Fibroblast of lung (primary cell): ENCODE measurements around the gene CELSR2. TPM values are rescaled to one million over a fixed set of nuclear protein-coding genes. Genes with fewer than 3 reads are reported as not detected.

Experiments used
- DNase-seq, 2 donors: peaks; one replicate each; pipeline versions ENCODE4 v3.0.0 to v3.0.0-alpha.2; 2010; ENCODE audit warnings: low read depth in 2 of 2
- H2AFZ ChIP-seq: 2 replicates; pipeline ENCODE4 v1.5.1; 2012; ENCODE audit warnings: low read length, control low read depth, inconsistent platforms
- H3K27ac ChIP-seq: 2 replicates; pipeline ENCODE4 v1.5.1; 2011; ENCODE audit warnings: low read length, control low read depth; ENCODE audit not compliant: insufficient read depth
- H3K27me3 ChIP-seq: 2 replicates; pipeline ENCODE4 v1.5.1; 2011; ENCODE audit warnings: mild to moderate bottlenecking, low read length; ENCODE audit not compliant: control insufficient read depth, insufficient read depth
- H3K36me3 ChIP-seq: 2 replicates; pipeline ENCODE4 v1.5.1; 2011; ENCODE audit warnings: low read length; ENCODE audit not compliant: control insufficient read depth, insufficient read depth
- H3K4me1 ChIP-seq: 2 replicates; pipeline ENCODE4 v1.5.1; 2011; ENCODE audit warnings: low read length; ENCODE audit not compliant: control insufficient read depth, insufficient read depth; ENCODE audit errors: extremely low read depth
- H3K4me2 ChIP-seq: 2 replicates; pipeline ENCODE4 v1.5.1; 2011; ENCODE audit warnings: low read length, control low read depth; ENCODE audit not compliant: insufficient read depth; ENCODE audit errors: extremely low read depth
- H3K4me3 ChIP-seq, 4 experiments: fragments of 200-600 bp in 1 of 4; sonication (generic) in 1 of 4; replicated peaks in 1 of 4; 2 replicates each; pipeline ENCODE4 v1.5.1; 2011 to 2016; ENCODE audit warnings: low read length in 4 of 4, low read depth in 3 of 4, mild to moderate bottlenecking in 3 of 4, control low read depth in 2 of 4, inconsistent platforms in 1 of 4, mixed read lengths in 1 of 4; ENCODE audit not compliant: insufficient read depth in 1 of 4; ENCODE audit errors: control extremely low read depth in 1 of 4
- H3K79me2 ChIP-seq: 2 replicates; pipeline ENCODE4 v1.5.1; 2012; ENCODE audit warnings: mild to moderate bottlenecking, low read length, inconsistent platforms; ENCODE audit not compliant: control insufficient read depth, insufficient read depth
- H3K9ac ChIP-seq: 2 replicates; pipeline ENCODE4 v1.5.1; 2011; ENCODE audit warnings: mild to moderate bottlenecking, low read length, control low read depth; ENCODE audit not compliant: insufficient read depth
- H3K9me3 ChIP-seq: 2 replicates; pipeline ENCODE4 v1.5.1; 2012; ENCODE audit warnings: low read depth, low read length; ENCODE audit not compliant: control insufficient read depth, insufficient read depth
- H4K20me1 ChIP-seq: 2 replicates; pipeline ENCODE4 v1.5.1; 2011; ENCODE audit warnings: low read length; ENCODE audit not compliant: control insufficient read depth, insufficient read depth; ENCODE audit errors: extremely low read depth
- CTCF ChIP-seq, 2 donors: IDR thresholded peaks in 1 of 2; conservative IDR thresholded peaks in 1 of 2; 1 replicate in 1 of 2; 2 replicates in 1 of 2; pipeline ENCODE4 v1.5.1; 2011 to 2012; ENCODE audit warnings: low read length in 2 of 2, control low read depth in 1 of 2, inconsistent platforms in 1 of 2, low read depth in 1 of 2, mild to moderate bottlenecking in 1 of 2
- EZH2 ChIP-seq: IDR thresholded peaks from 2 replicates; pipeline ENCODE4 v1.5.1; 2012; ENCODE audit warnings: low read length, control low read depth, mild to moderate bottlenecking; ENCODE audit errors: missing control alignments
- polyA plus RNA-seq, 2 donors: library from polyadenylated mRNA; depleted of rRNA in 1 of 2; stranded (reverse) in 1 of 2; unstranded in 1 of 2; fragments of >200 nt; gene quantifications; 2 replicates each; pipeline ENCODE4 v1.2.1, GENCODE V29; 2011 to 2012; ENCODE audit warnings: missing spikeins in 1 of 2
- total RNA-seq: library from RNA; depleted of rRNA; stranded (reverse); fragments of >200 nt; gene quantifications from 2 replicates; pipeline ENCODE4 v1.2.1, GENCODE V29; 2014

Gene CELSR2
- total and polyA plus RNA-seq, 2 donors (not counting 1 experiment from before 2014, with no cell fraction given), result 0.67 to 3.5 TPM

GRCh38 chr1:109243221-109243620, 6.1 kb upstream of the CELSR2 start:
- Histone ChIP-seq H3K27me3 (peaks cover 2% of the 10 kb centered on the region), H3K36me3 (peaks cover 10% of the 10 kb centered on the region), H3K4me2 (no peak overlapping the region), H4K20me1 (no peaks in the 10 kb centered on the region), H2AFZ (no peak overlapping the region), H3K4me1 (peaks cover 18% of the 10 kb centered on the region), H3K4me3 (no peak overlapping the region), H3K9ac (no peak overlapping the region), H3K9me3 (no peaks in the 10 kb centered on the region), H3K79me2 (no peaks in the 10 kb centered on the region), H3K27ac (no peak overlapping the region)
- no peak for TF ChIP-seq CTCF (conservative IDR thresholded peaks at IDR 0.05 in 1 of 2, IDR thresholded peaks at IDR 0.05 in 1 of 2; ENCODE audit: low read depth in 1 of 2, low read length in 2 of 2)
- no peak for DNase-seq

GRCh38 chr1:109243860-109244552, 5.3 kb upstream of the CELSR2 start:
- H3K27ac ChIP-seq, result no peak overlapping the region
- H2AFZ ChIP-seq, result no peak overlapping the region
- no peaks in the 10 kb centered on the region for H3K79me2 ChIP-seq
- no peak for TF ChIP-seq CTCF (conservative IDR thresholded peaks at IDR 0.05 in 1 of 2, IDR thresholded peaks at IDR 0.05 in 1 of 2; ENCODE audit: low read depth in 1 of 2, low read length in 2 of 2)
- no peak for TF ChIP-seq EZH2
- H3K4me1 ChIP-seq, result peaks cover 18% of the 10 kb centered on the region
- H3K4me2 ChIP-seq, result no peak overlapping the region
- no peak overlapping the region for H3K9ac ChIP-seq
- peaks cover 7% of the 10 kb centered on the region for H3K36me3 ChIP-seq
- H3K27me3 ChIP-seq, result peaks cover 2% of the 10 kb centered on the region
- no peaks in the 10 kb centered on the region for H3K9me3 ChIP-seq
- no peak overlapping the region for H3K4me3 ChIP-seq
- H4K20me1 ChIP-seq, result no peaks in the 10 kb centered on the region
- DNase-seq, result no peak

- no peaks in the 10 kb centered on the region for H3K79me2 ChIP-seq
- H3K4me3 ChIP-seq, result no peak overlapping the region
- H2AFZ ChIP-seq, result no peak overlapping the region
- H3K4me1 ChIP-seq, result peaks cover 8% of the 10 kb centered on the region
- TF ChIP-seq CTCF (conservative IDR thresholded peaks at IDR 0.05 in 1 of 2, IDR thresholded peaks at IDR 0.05 in 1 of 2; ENCODE audit: low read depth in 1 of 2, low read length in 2 of 2), result no peak
- TF ChIP-seq EZH2, result no peak
- no peaks in the 10 kb centered on the region for H4K20me1 ChIP-seq
- no peak overlapping the region for H3K27ac ChIP-seq
- H3K36me3 ChIP-seq, result no peaks in the 10 kb centered on the region
- H3K9ac ChIP-seq, result no peak overlapping the region
- peaks cover 2% of the 10 kb centered on the region for H3K27me3 ChIP-seq
- no peaks in the 10 kb centered on the region for H3K9me3 ChIP-seq
- H3K4me2 ChIP-seq, result no peak overlapping the region
- DNase-seq, result no peak
These were observed 3.2 kb upstream of the CELSR2 start for GRCh38 chr1:109246141-109246551.
